Purkinje cell (primary cell): ENCODE data around the gene DHX8. TPM values are rescaled to one million over a fixed set of nuclear protein-coding genes. Genes with fewer than 3 reads are reported as not detected.

Experiments used
- polyA plus RNA-seq: library from polyadenylated mRNA; unstranded; fragments of >200 nt; fragmentation: Nextera tagmentation; gene quantifications from 2 replicates; pipeline ENCODE4 v1.2.1, GENCODE V29; 2014

Gene DHX8
- polyA plus RNA-seq, result 90.8 and 111 TPM in 2 replicates

GRCh38 chr17:43483674-43484551 is at the start of gene DHX8:
TSS of gene DHX8 (plus strand) at chr17:43483975. CDS start at chr17:43484038, 63 bp downstream.

DNA sequence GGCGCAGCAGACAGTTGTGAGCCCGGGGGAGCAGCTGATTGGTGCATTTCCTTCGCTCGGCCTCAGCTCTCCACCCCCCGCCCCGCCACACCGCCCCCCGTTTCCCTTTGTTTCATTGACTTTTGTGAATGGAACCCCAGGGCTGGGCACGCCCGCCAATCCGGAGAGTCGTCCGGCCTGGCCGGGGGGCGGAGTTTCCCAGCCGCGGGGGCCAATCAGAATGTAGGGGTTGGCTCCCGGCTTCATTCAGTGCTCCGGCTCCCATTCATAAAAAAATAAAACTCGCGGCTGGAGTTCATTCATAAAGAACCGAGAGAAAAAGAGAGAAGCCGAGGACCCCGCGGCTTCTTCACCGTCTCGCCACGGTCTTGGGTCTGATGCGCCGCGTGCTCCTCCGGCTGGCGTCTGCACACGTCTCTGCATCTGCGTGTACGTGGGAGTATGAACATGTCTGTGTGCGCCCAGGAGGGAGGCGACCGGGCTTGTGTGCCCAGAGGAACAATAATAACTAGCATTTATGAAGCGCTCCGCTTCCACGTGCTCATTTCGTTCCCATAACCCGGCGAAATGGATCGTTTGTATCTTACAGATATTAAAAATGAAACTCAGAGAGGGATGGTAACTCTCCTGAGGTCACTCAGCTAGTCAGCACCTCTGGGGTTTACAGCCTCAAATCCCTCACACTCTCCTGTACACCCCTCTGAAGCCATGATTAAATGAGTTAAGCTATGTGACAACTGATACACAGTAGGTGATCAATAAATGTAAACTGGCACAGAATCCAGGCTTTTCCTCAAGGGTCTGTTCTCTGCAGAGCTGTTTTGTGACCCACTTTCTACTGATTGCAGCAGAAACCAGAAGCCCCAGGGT is 62.8 kb downstream of the DHX8 start, which contains the start of gene ETV4:
Gene ETV4, minus strand, starts transcription at position 22 of the 870 bp plus-strand sequence. CDS start 723 bp downstream, outside the sequence.

Other genes with a start within 250 kb of the DHX8 start
- not detected in 2 replicates for gene RNU2-1, start 250.0 kb upstream of the DHX8 start, polyA plus RNA-seq
- 0.69 and 3.1 TPM in 2 replicates for gene ARL4D, start 85.0 kb upstream of the DHX8 start, polyA plus RNA-seq
- 0.36 and 0.77 TPM in 2 replicates for gene ETV4, start 62.4 kb downstream of the DHX8 start, polyA plus RNA-seq
- gene MEOX1, start 177.9 kb downstream of the DHX8 start, polyA plus RNA-seq, result not detected in 2 replicates